HEK293 (cell line): ENCODE data around the gene FAM200C.

ENCODE experiments used
- EGR2 ChIP-seq: fragments of 450-650 bp; formaldehyde crosslinking; IDR thresholded peaks from 2 replicates; pipeline ENCODE4 v1.5.1; 2016; ENCODE audit warnings: low read depth, missing biosample characterization, missing genetic modification characterization
- GLIS2 ChIP-seq: fragments of 450-650 bp; formaldehyde crosslinking; IDR thresholded peaks from 2 replicates; pipeline ENCODE4 v1.5.1; 2016; ENCODE audit warnings: missing biosample characterization, missing genetic modification characterization
- MZF1 ChIP-seq: fragments of 450-650 bp; formaldehyde crosslinking; IDR thresholded peaks from 2 replicates; pipeline ENCODE4 v1.5.1; 2017; ENCODE audit warnings: missing biosample characterization, missing genetic modification characterization, borderline replicate concordance
- SALL2 ChIP-seq: fragments of 450-650 bp; formaldehyde crosslinking; IDR thresholded peaks from 2 replicates; pipeline ENCODE4 v1.5.0; 2017; ENCODE audit warnings: missing biosample characterization, mild to moderate bottlenecking, missing genetic modification characterization, borderline replicate concordance
- WT1 ChIP-seq: fragments of 450-650 bp; formaldehyde crosslinking; IDR thresholded peaks from 2 replicates; pipeline ENCODE4 v1.5.1; 2016; ENCODE audit warnings: missing biosample characterization, missing genetic modification characterization
- YY1 ChIP-seq: fragments of 450-650 bp; formaldehyde crosslinking; IDR thresholded peaks from 2 replicates; pipeline ENCODE4 v1.5.1; 2018; ENCODE audit warnings: missing biosample characterization, missing genetic modification characterization
- ZBTB20 ChIP-seq: fragments of 450-650 bp; formaldehyde crosslinking; IDR thresholded peaks from 2 replicates; pipeline ENCODE4 v1.5.1; 2016; ENCODE audit warnings: missing biosample characterization, missing genetic modification characterization
- ZEB2 ChIP-seq: fragments of 450-650 bp; formaldehyde crosslinking; IDR thresholded peaks from 2 replicates; pipeline ENCODE4 v1.5.1; 2016; ENCODE audit warnings: missing biosample characterization, missing genetic modification characterization
- ZFP69B ChIP-seq: fragments of 450-650 bp; formaldehyde crosslinking; IDR thresholded peaks from 2 replicates; pipeline ENCODE4 v1.5.1; 2016; ENCODE audit warnings: missing biosample characterization, missing genetic modification characterization
- ZNF121 ChIP-seq: fragments of 450-650 bp; formaldehyde crosslinking; IDR thresholded peaks from 2 replicates; pipeline ENCODE4 v1.5.1; 2016; ENCODE audit warnings: missing biosample characterization, missing genetic modification characterization
- ZNF146 ChIP-seq: fragments of 450-650 bp; formaldehyde crosslinking; IDR thresholded peaks from 2 replicates; pipeline ENCODE4 v1.5.1; 2016; ENCODE audit warnings: missing biosample characterization, missing genetic modification characterization
- ZNF23 ChIP-seq: fragments of 450-650 bp; formaldehyde crosslinking; IDR thresholded peaks from 2 replicates; pipeline ENCODE4 v1.5.1; 2016; ENCODE audit warnings: missing biosample characterization, missing genetic modification characterization, borderline replicate concordance
- ZNF248 ChIP-seq: fragments of 450-650 bp; formaldehyde crosslinking; IDR thresholded peaks from 2 replicates; pipeline ENCODE4 v1.5.1; 2017; ENCODE audit warnings: missing biosample characterization, missing genetic modification characterization
- ZNF341 ChIP-seq: fragments of 450-650 bp; formaldehyde crosslinking; IDR thresholded peaks from 2 replicates; pipeline ENCODE4; 2016; ENCODE audit warnings: low read depth, missing biosample characterization, missing genetic modification characterization
- ZNF518A ChIP-seq: fragments of 450-650 bp; formaldehyde crosslinking; conservative IDR thresholded peaks from 2 replicates; pipeline ENCODE4 v1.5.1; 2016; ENCODE audit warnings: low read depth, missing biosample characterization, missing genetic modification characterization
- ZNF549 ChIP-seq: fragments of 450-650 bp; IDR thresholded peaks from 2 replicates; pipeline ENCODE4 v1.5.1; 2018; ENCODE audit warnings: missing biosample characterization, missing genetic modification characterization, mild to moderate bottlenecking, inconsistent platforms, moderate library complexity
- ZNF585B ChIP-seq: fragments of 450-650 bp; formaldehyde crosslinking; IDR thresholded peaks from 2 replicates; pipeline ENCODE4 v1.5.1; 2016; ENCODE audit warnings: missing biosample characterization, missing genetic modification characterization
- ZNF623 ChIP-seq: fragments of 450-650 bp; formaldehyde crosslinking; IDR thresholded peaks from 2 replicates; pipeline ENCODE4 v1.5.1; 2016; ENCODE audit warnings: missing biosample characterization, missing genetic modification characterization
- ZNF624 ChIP-seq: fragments of 450-650 bp; formaldehyde crosslinking; IDR thresholded peaks from 2 replicates; pipeline ENCODE4 v1.5.1; 2017; ENCODE audit warnings: missing biosample characterization, missing genetic modification characterization
- ZNF645 ChIP-seq: fragments of 450-650 bp; formaldehyde crosslinking; IDR thresholded peaks from 2 replicates; pipeline ENCODE4; 2016; ENCODE audit warnings: missing biosample characterization, missing genetic modification characterization
- ZNF658 ChIP-seq: fragments of 450-650 bp; formaldehyde crosslinking; IDR thresholded peaks from 2 replicates; pipeline ENCODE4; 2016; ENCODE audit warnings: missing biosample characterization, missing genetic modification characterization
- ZNF664 ChIP-seq: fragments of 450-650 bp; formaldehyde crosslinking; IDR thresholded peaks from 2 replicates; pipeline ENCODE4 v1.5.1; 2016; ENCODE audit warnings: missing biosample characterization, missing genetic modification characterization
- ZNF747 ChIP-seq: fragments of 450-650 bp; formaldehyde crosslinking; IDR thresholded peaks from 2 replicates; pipeline ENCODE4 v1.5.1; 2016; ENCODE audit warnings: missing biosample characterization, missing genetic modification characterization
- ZNF777 ChIP-seq: fragments of 450-650 bp; formaldehyde crosslinking; IDR thresholded peaks from 2 replicates; pipeline ENCODE4 v1.5.1; 2017; ENCODE audit warnings: missing biosample characterization, missing genetic modification characterization, borderline replicate concordance
- ZNF791 ChIP-seq: fragments of 450-650 bp; formaldehyde crosslinking; IDR thresholded peaks from 2 replicates; pipeline ENCODE4 v1.5.1; 2016; ENCODE audit warnings: missing biosample characterization, missing genetic modification characterization
- ZNF843 ChIP-seq: fragments of 450-650 bp; formaldehyde crosslinking; IDR thresholded peaks from 2 replicates; pipeline ENCODE4 v1.5.1; 2016; ENCODE audit warnings: missing biosample characterization, missing genetic modification characterization
- ZSCAN23 ChIP-seq: fragments of 450-650 bp; formaldehyde crosslinking; IDR thresholded peaks from 2 replicates; pipeline ENCODE4 v1.5.1; 2016; ENCODE audit warnings: missing biosample characterization, missing genetic modification characterization
- TF ChIP-seq, protein P1 (sequence below): fragments of 450-650 bp; formaldehyde crosslinking; IDR thresholded peaks from 2 replicates; pipeline ENCODE4 v1.5.1; 2017; ENCODE audit warnings: missing biosample characterization, missing genetic modification characterization
- TF ChIP-seq, protein P2 (sequence below): fragments of 450-650 bp; formaldehyde crosslinking; IDR thresholded peaks from 2 replicates; pipeline ENCODE4 v1.5.1; 2016; ENCODE audit warnings: missing biosample characterization, missing genetic modification characterization

Gene FAM200C

GRCh38 chr5:160399402-160400353 lies at the start of gene FAM200C (continued):
- TF ChIP-seq ZNF518A (tag by site-specific recombination) (no peak; the same call in 1 of the 2 replicates), GLIS2 (no peak), YY1 (tag by site-specific recombination) (peak; percentile 39; the same call in 1 of the 2 replicates), ZNF623 (tag by site-specific recombination) (no peak), ZNF121 (tag by site-specific recombination) (no peak), ZNF624 (no peak), ZNF585B (no peak), SALL2 (tag by site-specific recombination) (no peak), ZNF791 (no peak), ZNF843 (peak; percentile 63; the same call in 1 of the 2 replicates), ZNF146 (tag by site-specific recombination) (0 out of 2 replicates have a peak, but pooled peaks have one; percentile 14), ZSCAN23 (tag by site-specific recombination) (no peak), ZNF23 (tag by site-specific recombination) (no peak), ZNF549 (tag by site-specific recombination) (no peak), ZNF658 (tag by site-specific recombination) (no peak), ZNF777 (0 out of 2 replicates have a peak, but pooled peaks have one; percentile 17), ZEB2 (no peak), ZNF664 (tag by site-specific recombination) (no peak), ZNF747 (no peak), ZBTB20 (tag by site-specific recombination) (peak; percentile 88), ZNF248 (tag by site-specific recombination) (no peak), WT1 (tag by site-specific recombination) (no peak), ZNF645 (no peak), MZF1 (tag by site-specific recombination) (peak; percentile 29; the same call in 1 of the 2 replicates), ZFP69B (0 out of 2 replicates have a peak, but pooled peaks have one; percentile 60), EGR2 (peak; percentile 15; the same call in 1 of the 2 replicates), ZNF341 (tag by site-specific recombination) (no peak)
- TF ChIP-seq, protein P1, sequence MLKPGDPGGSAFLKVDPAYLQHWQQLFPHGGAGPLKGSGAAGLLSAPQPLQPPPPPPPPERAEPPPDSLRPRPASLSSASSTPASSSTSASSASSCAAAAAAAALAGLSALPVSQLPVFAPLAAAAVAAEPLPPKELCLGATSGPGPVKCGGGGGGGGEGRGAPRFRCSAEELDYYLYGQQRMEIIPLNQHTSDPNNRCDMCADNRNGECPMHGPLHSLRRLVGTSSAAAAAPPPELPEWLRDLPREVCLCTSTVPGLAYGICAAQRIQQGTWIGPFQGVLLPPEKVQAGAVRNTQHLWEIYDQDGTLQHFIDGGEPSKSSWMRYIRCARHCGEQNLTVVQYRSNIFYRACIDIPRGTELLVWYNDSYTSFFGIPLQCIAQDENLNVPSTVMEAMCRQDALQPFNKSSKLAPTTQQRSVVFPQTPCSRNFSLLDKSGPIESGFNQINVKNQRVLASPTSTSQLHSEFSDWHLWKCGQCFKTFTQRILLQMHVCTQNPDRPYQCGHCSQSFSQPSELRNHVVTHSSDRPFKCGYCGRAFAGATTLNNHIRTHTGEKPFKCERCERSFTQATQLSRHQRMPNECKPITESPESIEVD (tag by site-specific recombination) = no peak
- TF ChIP-seq, protein P2, sequence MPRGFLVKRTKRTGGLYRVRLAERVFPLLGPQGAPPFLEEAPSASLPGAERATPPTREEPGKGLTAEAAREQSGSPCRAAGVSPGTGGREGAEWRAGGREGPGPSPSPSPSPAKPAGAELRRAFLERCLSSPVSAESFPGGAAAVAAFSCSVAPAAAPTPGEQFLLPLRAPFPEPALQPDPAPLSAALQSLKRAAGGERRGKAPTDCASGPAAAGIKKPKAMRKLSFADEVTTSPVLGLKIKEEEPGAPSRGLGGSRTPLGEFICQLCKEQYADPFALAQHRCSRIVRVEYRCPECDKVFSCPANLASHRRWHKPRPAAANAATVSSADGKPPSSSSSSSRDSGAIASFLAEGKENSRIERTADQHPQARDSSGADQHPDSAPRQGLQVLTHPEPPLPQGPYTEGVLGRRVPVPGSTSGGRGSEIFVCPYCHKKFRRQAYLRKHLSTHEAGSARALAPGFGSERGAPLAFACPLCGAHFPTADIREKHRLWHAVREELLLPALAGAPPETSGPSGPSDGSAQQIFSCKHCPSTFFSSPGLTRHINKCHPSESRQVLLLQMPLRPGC (tag by site-specific recombination) = 0 out of 2 replicates have a peak, but pooled peaks have one; percentile 47
